NCI-H1930 (cell line): Measurements from ENCODE around the gene RGS19.
"Not testable (repeated sequence)": the region's sequence is repeated elsewhere in the genome, so short reads cannot be mapped to it uniquely, and the experiment has no call there.

Experiments
- DNase-seq, 2 experiments: peaks; one replicate each; lab custom pipeline; 2025; lab: John Stamatoyannopoulos, UW

RGS19 gene

GRCh38 chr20:64092258-64093012 is 13.1 kb upstream of the RGS19 start:
- DNase-seq = no peak

- DNase-seq = no peak
Observed at GRCh38 chr20:64091770-64092169, 12.5 kb upstream of the RGS19 start.

GRCh38 chr20:64091340-64091739 is 12.0 kb upstream of the RGS19 start:
- no peak for DNase-seq

GRCh38 chr20:64090165-64090564 is 10.8 kb upstream of the RGS19 start:
- DNase-seq = no peak

DNA sequence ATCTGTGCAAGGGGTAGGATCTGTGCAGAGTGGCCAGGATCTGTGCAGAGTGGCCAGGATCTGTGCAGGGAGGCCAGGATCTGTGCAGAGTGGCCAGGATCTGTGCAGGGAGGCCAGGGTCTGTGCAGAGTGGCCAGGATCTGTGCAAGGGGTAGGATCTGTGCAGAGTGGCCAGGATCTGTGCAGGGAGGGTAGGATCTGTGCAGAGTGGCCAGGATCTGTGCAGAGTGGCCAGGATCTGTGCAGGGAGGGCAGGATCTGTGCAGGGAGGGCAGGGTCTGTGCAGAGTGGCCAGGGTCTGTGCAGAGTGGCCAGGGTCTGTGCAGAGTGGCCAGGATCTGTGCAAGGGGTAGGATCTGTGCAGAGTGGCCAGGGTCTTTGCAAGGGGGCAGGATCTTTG is 9.3 kb upstream of the RGS19 start:
- DNase-seq = not testable (repeated sequence)

DNA sequence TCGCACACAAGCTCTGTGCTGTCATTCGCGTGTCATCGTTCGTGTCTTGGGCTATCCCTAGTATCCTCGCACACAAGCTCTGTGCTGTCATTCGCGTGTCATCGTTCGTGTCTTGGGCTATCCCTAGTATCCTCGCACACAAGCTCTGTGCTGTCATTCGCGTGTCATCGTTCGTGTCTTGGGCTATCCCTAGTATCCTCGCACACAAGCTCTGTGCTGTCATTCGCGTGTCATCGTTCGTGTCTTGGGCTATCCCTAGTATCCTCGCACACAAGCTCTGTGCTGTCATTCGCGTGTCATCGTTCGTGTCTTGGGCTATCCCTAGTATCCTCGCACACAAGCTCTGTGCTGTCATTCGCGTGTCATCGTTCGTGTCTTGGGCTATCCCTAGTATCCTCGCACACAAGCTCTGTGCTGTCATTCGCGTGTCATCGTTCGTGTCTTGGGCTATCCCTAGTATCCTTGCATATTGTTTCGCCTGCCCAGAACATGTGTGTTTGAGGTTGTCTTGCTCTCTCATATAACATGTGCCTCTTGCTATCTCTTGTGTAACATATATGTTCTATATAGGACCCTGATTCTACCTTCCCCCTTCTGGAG is 8.0 kb upstream of the RGS19 start:
- DNase-seq = not testable (repeated sequence)

GRCh38 chr20:64086801-64087200 is 7.5 kb upstream of the RGS19 start:
- DNase-seq = no peak

GRCh38 chr20:64084685-64085152 is 5.4 kb upstream of the RGS19 start:
- no peak for DNase-seq

DNA sequence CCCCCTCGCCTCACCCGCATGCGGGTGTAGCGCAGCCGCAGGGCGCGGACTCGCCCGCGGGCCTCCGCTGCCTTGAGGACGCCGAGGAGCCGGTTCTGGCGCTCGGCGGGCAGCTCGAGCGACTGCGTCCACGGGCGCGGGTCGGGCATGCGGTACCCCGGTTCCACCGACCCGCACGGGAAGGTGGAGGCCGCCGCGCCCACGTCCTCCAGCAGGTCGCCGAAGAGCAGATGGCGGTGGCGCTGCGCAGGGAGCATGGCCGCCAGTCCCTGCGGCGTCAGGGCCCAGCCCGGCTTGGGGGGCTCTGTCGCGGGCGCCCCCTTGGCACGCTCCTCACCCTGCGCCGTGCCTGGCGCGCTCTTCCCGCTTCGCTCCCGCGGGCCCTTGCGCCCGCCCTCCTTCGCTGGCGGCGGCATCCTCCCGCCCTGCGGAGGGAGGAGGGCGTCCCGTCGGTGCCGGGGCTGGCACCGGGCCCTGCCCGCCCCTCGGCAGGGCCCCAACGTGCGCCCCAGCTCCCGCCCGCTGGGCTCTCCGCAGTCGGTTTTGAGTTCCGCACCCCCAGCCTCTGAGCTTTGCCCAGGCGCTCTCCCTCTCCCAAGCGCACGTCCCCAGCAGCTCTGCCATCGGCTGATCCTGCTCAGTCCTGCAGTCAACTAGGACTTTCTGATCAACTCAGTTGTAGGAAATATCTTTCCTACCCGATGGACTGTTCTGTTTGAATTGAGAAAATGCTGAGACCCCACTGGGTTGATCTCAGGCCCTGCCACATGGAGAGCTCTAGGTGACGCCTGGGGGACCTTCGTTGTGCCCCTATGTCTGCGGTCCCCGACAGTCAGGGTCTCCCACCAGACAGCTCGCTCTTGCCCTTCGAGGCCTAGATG is 4.7 kb upstream of the RGS19 start, which contains the start of gene LKAAEAR1:
TSS of gene LKAAEAR1 (minus strand) at position 595 of the 881 bp plus-strand sequence. CDS start at position 416, 179 bp downstream.
- DNase-seq = no peak

- DNase-seq = peak; percentile 76 to 88
Observed at GRCh38 chr20:64083378-64083803, 4.1 kb upstream of the RGS19 start.

DNA sequence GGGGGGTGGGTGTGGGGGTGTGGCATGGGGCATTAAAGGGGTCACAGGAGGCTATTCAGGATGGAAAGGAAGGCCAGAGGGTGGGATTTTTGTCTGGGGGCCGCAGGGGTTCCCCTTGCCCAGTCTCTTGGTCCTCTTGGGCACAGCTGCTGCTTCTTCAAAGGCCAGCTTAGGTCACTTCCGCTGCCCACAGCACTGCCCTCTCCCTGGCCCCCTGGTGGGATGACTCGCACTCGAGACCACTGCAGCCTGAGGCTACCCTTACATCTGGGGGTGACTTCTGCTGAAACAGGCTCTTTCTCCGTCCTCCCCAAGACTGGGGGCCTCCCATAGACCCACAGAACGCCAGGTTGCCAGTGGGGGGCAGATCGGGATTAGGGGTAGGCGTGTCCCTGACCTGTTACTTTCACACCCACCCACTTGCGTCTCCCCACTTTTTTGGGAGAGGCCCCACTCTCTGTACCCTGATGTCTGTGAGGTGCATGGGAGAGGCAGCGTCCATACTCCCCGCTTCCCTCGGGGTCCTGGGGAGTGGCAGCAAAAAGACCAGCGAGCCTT is 3.6 kb upstream of the RGS19 start:
- DNase-seq = no peak

GRCh38 chr20:64082126-64082731 is 2.9 kb upstream of the RGS19 start:
- DNase-seq = no peak

- DNase-seq = no peak
Observed at GRCh38 chr20:64081624-64081964, 2.3 kb upstream of the RGS19 start.

GRCh38 chr20:64080813-64081623 is 1.7 kb upstream of the RGS19 start:
- DNase-seq = no peak

DNA sequence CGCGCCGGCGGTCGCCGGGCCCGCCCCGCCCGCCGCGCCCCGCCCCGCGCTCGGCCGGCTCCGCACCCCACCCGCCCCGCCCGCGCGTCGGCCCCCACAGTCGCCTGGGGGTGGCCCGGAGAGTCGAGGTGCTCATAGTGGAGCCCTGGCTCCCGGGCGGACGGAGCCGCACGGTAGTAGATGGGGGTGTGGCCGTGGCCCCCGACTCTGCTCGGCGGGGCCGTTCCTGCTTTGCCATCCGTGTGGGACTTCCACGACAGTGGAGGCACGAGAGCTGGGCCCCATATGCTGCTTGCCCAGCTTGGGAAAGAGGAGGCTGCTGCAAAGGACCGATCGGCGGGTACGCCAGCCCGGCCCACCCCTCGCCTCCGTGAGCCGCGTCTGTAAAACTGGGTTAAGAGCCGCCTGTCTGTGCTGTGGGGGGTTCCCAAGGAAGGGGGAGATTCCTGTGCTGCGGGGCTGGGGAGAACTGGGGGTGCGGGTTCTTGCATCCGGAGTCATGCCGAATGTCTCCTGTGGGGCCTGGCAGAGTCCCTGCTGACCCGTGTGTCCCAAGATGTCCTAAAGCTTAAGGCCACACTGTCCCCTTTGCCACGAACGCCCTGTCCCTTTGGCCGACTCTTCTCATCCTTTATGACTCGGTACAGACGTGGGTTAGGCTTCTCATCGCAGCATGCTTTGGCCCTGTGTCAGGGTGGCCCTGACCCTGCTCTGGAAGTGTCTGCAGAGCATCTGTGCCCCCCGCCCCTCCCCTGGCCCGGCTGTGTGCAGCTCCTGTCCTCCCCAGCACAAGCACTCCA is 895 bp upstream of the RGS19 start, which contains the start of gene OPRL1:
TSS of gene OPRL1 (plus strand) at position 70 of the 800 bp plus-strand sequence. CDS start 12,639 bp downstream, outside the sequence.
- DNase-seq = no peak

DNA sequence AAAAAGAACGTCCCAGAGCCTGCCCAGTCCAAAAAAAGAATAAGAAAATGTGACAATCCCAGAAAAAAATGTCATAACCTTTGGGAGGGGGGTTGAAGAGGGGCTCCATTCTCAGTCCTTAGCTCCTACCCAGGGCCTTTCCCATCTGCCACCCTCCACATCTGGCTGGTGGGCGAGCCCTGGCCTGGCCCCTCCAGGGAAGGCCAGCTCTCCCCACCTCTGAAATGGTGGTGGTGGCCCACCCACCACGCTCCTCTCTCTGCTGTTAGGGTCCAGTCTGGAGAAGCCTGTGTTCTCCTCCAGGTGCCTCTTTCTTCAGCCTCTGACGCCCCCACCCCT is 415 bp downstream of the RGS19 start:
- DNase-seq = no peak

- no peak for DNase-seq
Observed at GRCh38 chr20:64077876-64078551, 1.3 kb downstream of the RGS19 start.

- no peak for DNase-seq
Observed at GRCh38 chr20:64077541-64077875, 1.8 kb downstream of the RGS19 start.

DNA sequence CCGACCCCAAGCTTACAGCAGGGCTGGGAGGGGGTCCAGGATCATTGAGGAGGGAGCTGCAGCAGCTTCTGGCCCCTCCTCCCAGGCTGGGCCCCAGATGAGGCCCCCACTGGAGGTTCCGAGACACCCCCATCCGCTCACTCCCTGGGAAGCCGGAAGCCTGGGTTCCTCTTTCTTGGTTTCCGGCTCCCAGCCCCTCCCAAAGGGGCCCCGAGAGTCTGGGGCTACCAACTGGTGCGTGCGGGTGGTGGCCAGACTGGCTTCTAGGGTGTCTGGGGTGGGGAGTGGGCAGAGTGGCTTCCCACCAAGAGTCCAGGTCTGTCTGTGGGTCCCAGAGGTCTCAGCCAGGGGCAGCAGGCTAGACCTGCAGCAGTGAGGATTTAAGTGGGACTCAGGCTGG is 2.2 kb downstream of the RGS19 start:
- no peak for DNase-seq
